Astrocyte of the spinal cord (primary cell): ENCODE measurements around the gene CYTH4.
"Not testable (repeated sequence)": the region's sequence is repeated elsewhere in the genome, so short reads cannot be mapped to it uniquely, and the experiment has no call there.

ENCODE experiments used
- DNase-seq: peaks from one replicate; pipeline ENCODE4 v3.0.0; 2011; ENCODE audit warnings: low read depth, low spot score
- H3K4me3 ChIP-seq: 2 replicates; pipeline ENCODE4 v1.5.1; 2011; ENCODE audit warnings: low read depth, mild to moderate bottlenecking, low read length, moderate library complexity
- CTCF ChIP-seq: IDR thresholded peaks from 2 replicates; pipeline ENCODE4 v1.5.1; 2012; ENCODE audit warnings: low read depth, mild to moderate bottlenecking, low read length, inconsistent platforms
- in situ Hi-C: cut with HindIII; loops from 2 replicates; pipeline ENCODE4 v1.10.0; 2017; ENCODE audit warnings: low sequenced_read_pairs

Gene CYTH4

GRCh38 chr22:37282385-37282677, at the start of gene CYTH4:
TSS of gene CYTH4 (plus strand) at chr22:37282508. CDS start at chr22:37282570, 62 bp downstream.
- H3K4me3 ChIP-seq, result no peak within 1 kb of the TSS

DNA sequence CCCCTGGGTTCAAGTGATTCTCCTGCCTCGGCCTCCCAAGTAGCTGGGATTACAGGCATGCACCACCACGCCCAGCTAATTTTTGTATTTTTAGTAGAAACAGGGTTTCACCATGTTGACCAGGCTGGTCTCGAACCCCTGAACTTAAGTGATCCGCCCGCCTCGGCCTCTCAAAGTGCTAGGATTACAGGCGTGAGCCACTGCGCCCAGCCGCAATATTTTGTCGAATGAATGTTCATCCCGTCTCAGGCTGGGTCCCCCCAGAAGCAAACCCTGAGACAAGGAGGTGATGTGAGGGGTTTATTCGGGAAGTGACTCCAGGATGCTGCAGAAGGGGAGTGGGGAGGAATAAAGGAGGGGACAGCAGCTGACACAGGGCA, 48.9 kb upstream of the CYTH4 start:
- DNase-seq, in situ Hi-C loops, H3K4me3 ChIP-seq: not testable (repeated sequence)

More at GRCh38 chr22:37282385-37282677, at the start of gene CYTH4:
- no peak for DNase-seq
- in situ Hi-C loops, result no loop called here
- TF ChIP-seq CTCF, result no peak

- no peak overlapping the region for H3K4me3 ChIP-seq
- TF ChIP-seq CTCF, result no peak
- DNase-seq, result no peak
- in situ Hi-C loops, result no loop called here
These were observed 48.3 kb upstream of the CYTH4 start for GRCh38 chr22:37233751-37234631.

- no peak for DNase-seq
- in situ Hi-C loops, result no loop called here
- H3K4me3 ChIP-seq, result no peak overlapping the region
- TF ChIP-seq CTCF, result no peak
These were observed 47.3 kb upstream of the CYTH4 start for GRCh38 chr22:37234736-37235711.

GRCh38 chr22:37235897-37236607, 46.3 kb upstream of the CYTH4 start:
- DNase-seq, result no peak
- no peak overlapping the region for H3K4me3 ChIP-seq
- in situ Hi-C loops, result no loop called here
- no peak for TF ChIP-seq CTCF

GRCh38 chr22:37237371-37238268, 44.7 kb upstream of the CYTH4 start:
- in situ Hi-C loops, result no loop called here
- peak; percentile 23 for DNase-seq
- TF ChIP-seq CTCF, result no peak
- H3K4me3 ChIP-seq, result no peak overlapping the region
